ENCODE measurements around the gene CRACR2A. TPM values are rescaled to one million over a fixed set of nuclear protein-coding genes. Genes with fewer than 3 reads are reported as not detected.

Gene CRACR2A
- total RNA-seq, 1 experiment from 2014 or later = not detected

DNA sequence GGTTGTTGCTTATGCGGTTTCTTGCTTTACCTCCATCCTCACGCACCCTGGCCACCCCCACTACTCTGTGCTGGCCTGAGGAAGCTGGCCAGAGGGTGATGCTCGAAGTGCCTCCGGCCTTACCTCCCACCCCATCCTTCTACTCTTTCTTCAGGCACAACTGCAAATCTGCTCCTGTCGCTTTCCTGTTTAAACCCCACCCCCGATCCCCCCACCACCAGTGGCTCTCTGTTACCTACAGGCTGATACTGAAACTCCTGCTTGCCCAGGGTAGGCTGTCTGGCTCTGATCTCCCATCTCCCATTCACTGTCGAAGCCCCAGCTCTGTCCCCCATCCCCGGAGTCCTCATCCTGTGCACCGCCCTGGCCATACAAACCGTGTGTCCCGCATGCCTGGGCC, 150.4 kb downstream of the CRACR2A start:
- TF ChIP-seq, protein P1, sequence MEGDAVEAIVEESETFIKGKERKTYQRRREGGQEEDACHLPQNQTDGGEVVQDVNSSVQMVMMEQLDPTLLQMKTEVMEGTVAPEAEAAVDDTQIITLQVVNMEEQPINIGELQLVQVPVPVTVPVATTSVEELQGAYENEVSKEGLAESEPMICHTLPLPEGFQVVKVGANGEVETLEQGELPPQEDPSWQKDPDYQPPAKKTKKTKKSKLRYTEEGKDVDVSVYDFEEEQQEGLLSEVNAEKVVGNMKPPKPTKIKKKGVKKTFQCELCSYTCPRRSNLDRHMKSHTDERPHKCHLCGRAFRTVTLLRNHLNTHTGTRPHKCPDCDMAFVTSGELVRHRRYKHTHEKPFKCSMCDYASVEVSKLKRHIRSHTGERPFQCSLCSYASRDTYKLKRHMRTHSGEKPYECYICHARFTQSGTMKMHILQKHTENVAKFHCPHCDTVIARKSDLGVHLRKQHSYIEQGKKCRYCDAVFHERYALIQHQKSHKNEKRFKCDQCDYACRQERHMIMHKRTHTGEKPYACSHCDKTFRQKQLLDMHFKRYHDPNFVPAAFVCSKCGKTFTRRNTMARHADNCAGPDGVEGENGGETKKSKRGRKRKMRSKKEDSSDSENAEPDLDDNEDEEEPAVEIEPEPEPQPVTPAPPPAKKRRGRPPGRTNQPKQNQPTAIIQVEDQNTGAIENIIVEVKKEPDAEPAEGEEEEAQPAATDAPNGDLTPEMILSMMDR (conservative IDR thresholded peaks at IDR 0.05; ENCODE audit: low read depth, low read length) = no peak
- TF ChIP-seq EZH2phosphoT487 (IDR thresholded peaks at IDR 0.05; ENCODE audit: borderline replicate concordance, low read length) = no peak
- no peak for TF ChIP-seq EZH2 (IDR thresholded peaks at IDR 0.05; ENCODE audit: low read length, unreplicated experiment)
- no peak for ATAC-seq
- Histone ChIP-seq H2AFZ (ENCODE audit: low read length) (no peak overlapping the region), H3F3A (ENCODE audit: low read length, unreplicated experiment) (no peaks in the 10 kb centered on the region), H3K27ac (ENCODE audit: low read length) (no peak overlapping the region), H3K9me3 (ENCODE audit: low read length) (no peaks in the 10 kb centered on the region), H3K4me1 (ENCODE audit: insufficient read depth, low read length) (no peaks in the 10 kb centered on the region; the same call in 1 of the 2 replicates), H3K4me3 (ENCODE audit: low read length) (no peak overlapping the region), H4K20me1 (ENCODE audit: low read length) (no peaks in the 10 kb centered on the region), H3K27me3 (ENCODE audit: low read length) (peaks cover 63% of the 10 kb centered on the region), H3K36me3 (ENCODE audit: low read depth, low read length) (no peaks in the 10 kb centered on the region), H3K79me2 (ENCODE audit: low read length) (no peaks in the 10 kb centered on the region), H3K4me2 (ENCODE audit: low read length) (no peak overlapping the region), H3K9ac (ENCODE audit: low read length) (no peak overlapping the region), H3K9me2 (replicated peaks; ENCODE audit: low read length) (no peaks in the 10 kb centered on the region)
- CTCF ChIA-PET = no interaction called here
- no TSS peak for BruUV-seq (replicated peaks)
- intact Hi-C loops (cut with micrococcal nuclease) = no loop called here
- DNase-seq = no peak
- POLR2A ChIA-PET (ENCODE audit: unreplicated experiment) = no interaction called here

DNA sequence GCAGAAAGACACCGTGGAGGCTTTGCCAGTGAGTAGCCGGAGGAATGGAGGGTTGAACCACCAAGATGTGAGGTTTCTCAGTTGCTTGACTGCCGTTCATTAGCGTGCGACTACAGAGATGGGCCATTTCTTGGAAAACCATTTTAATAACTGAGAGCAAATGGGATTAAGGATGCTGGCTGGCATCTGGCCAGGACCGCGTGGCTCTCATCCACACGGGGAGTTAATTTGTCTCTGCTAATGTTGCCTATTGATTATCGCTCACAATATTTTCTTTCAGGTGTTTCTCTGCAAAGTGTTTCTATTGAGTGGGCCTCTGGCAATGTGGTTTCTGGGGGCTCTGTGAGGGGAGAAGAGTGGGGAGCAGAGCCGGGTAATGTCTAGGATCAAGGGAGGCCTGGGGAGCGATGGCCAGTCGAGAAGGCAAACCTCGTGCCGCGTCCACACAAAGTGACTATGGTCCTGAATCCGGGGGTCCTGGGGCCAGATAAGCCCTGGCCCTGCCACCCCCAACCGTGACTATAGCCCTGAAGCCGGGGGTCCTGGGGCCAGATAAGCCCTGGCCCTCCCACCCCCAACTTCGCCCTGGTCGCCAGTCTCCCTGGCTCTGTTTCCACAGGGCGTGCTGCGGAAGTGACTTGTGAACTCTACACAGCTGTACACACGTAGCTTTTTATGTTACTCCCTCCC, 151.3 kb downstream of the CRACR2A start:
- intact Hi-C loops (cut with micrococcal nuclease) = no loop called here
- no peaks in the 10 kb centered on the region for H3K79me2 ChIP-seq (ENCODE audit: low read length)
- no peaks in the 10 kb centered on the region for H3F3A ChIP-seq (ENCODE audit: low read length, unreplicated experiment)
- POLR2A ChIA-PET (ENCODE audit: unreplicated experiment) = no interaction called here
- CTCF ChIA-PET = no interaction called here
- DNase-seq = no peak
- H3K4me3 ChIP-seq (ENCODE audit: low read length) = no peak overlapping the region
- no peak overlapping the region for H2AFZ ChIP-seq (ENCODE audit: low read length)
- H3K9ac ChIP-seq (ENCODE audit: low read length) = no peak overlapping the region
- ATAC-seq = no peak
- H3K36me3 ChIP-seq (ENCODE audit: low read depth, low read length) = no peaks in the 10 kb centered on the region
- peaks cover 61% of the 10 kb centered on the region for H3K27me3 ChIP-seq (ENCODE audit: low read length)
- H3K4me1 ChIP-seq (ENCODE audit: insufficient read depth, low read length) = no peaks in the 10 kb centered on the region; the same call in 1 of the 2 replicates
- no peaks in the 10 kb centered on the region for H3K9me3 ChIP-seq (ENCODE audit: low read length)
- H3K9me2 ChIP-seq (replicated peaks; ENCODE audit: low read length) = no peaks in the 10 kb centered on the region
- no peaks in the 10 kb centered on the region for H4K20me1 ChIP-seq (ENCODE audit: low read length)
- TF ChIP-seq EZH2phosphoT487 (IDR thresholded peaks at IDR 0.05; ENCODE audit: borderline replicate concordance, low read length) = no peak
- TF ChIP-seq, protein P1 (conservative IDR thresholded peaks at IDR 0.05; ENCODE audit: low read depth, low read length) = no peak
- H3K27ac ChIP-seq (ENCODE audit: low read length) = no peak overlapping the region
- no peak overlapping the region for H3K4me2 ChIP-seq (ENCODE audit: low read length)
- no TSS peak for BruUV-seq (replicated peaks)

DNA sequence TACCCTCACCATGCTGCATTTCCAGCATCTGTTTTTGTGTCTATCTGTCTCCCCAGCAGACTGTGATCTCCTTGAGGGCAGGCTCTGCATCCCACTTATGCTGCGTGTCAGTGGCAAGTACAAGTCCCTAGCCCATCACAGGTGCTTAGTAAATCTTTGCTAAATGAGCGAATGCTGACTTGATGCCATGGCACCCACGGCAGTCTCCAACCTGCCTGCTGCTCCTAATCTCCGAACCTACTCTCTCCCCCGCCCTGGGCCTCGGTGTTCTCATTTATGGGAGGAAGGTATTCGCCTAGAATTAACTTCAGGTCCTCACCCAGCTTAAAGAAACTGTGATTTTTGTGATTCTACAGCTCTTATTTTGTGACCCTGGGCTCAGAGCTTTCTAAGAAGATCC, 152.0 kb downstream of the CRACR2A start:
- H3F3A ChIP-seq (ENCODE audit: low read length, unreplicated experiment) = no peaks in the 10 kb centered on the region

More for the DNA sequence above, 152.0 kb downstream of the CRACR2A start:
- Histone ChIP-seq H4K20me1 (ENCODE audit: low read length) (no peaks in the 10 kb centered on the region), H3K9me3 (ENCODE audit: low read length) (no peaks in the 10 kb centered on the region), H3K27ac (ENCODE audit: low read length) (no peak overlapping the region), H3K4me3 (ENCODE audit: low read length) (no peak overlapping the region), H3K9ac (ENCODE audit: low read length) (no peak overlapping the region), H3K36me3 (ENCODE audit: low read depth, low read length) (no peaks in the 10 kb centered on the region), H3K79me2 (ENCODE audit: low read length) (no peaks in the 10 kb centered on the region), H2AFZ (ENCODE audit: low read length) (no peak overlapping the region), H3K4me1 (ENCODE audit: insufficient read depth, low read length) (no peaks in the 10 kb centered on the region; the same call in 1 of the 2 replicates), H3K9me2 (replicated peaks; ENCODE audit: low read length) (no peaks in the 10 kb centered on the region), H3K27me3 (ENCODE audit: low read length) (peaks cover 55% of the 10 kb centered on the region), H3K4me2 (ENCODE audit: low read length) (no peak overlapping the region)
- TF ChIP-seq, protein P1 (conservative IDR thresholded peaks at IDR 0.05; ENCODE audit: low read depth, low read length) = no peak
- TF ChIP-seq EZH2 (IDR thresholded peaks at IDR 0.05; ENCODE audit: low read length, unreplicated experiment) = no peak
- no peak for TF ChIP-seq EZH2phosphoT487 (IDR thresholded peaks at IDR 0.05; ENCODE audit: borderline replicate concordance, low read length)
- POLR2A ChIA-PET (ENCODE audit: unreplicated experiment) = no interaction called here
- ATAC-seq (no peak), DNase-seq (no peak)
- CTCF ChIA-PET = no interaction called here
- BruUV-seq (replicated peaks) = no TSS peak
- intact Hi-C loops (cut with micrococcal nuclease) = no loop called here
